Measurements from ENCODE around the gene EFCAB6.

EFCAB6 gene

DNA sequence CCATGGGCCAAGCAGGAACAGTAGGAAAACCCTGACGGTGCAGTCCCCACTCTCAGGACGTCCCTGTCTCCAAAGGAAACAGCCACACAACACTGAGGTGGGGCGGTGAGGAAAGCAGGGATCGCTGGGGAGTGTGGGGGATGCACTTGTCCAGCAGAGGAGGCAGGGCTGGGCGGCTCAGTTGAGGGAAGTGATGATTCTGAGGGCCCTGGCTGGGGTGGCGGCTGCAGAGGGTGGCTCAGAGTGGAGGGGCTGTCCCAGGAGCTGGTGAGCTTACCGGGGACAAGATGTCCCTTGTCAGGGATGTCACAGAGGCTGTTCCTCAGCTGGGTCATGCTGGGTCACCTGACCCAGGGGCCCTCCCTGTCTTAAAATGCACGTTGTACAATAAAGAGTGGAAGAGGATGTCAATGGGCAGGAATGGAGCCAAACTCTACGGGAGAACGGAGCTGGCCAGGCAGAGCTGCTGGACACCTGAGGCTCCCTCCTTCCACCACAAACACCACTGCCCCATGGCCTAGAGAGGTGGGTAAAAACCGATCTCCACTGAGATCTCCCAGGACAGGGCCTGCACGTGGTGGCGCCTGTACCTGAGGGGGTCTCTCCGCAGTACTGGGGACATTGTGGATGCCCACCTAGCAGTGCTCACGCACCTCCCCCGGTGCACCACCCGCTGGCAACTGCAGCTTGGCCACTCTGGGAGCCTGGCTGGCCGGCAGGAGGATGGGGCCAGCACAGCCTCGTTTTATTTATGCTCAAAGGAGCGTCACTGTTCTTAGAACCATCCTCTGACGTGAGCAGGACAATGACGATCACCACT, 9.7 kb upstream of the EFCAB6 start:
- H3K27me3 Mint-ChIP-seq, result peaks cover 53 to 77% of the 10 kb centered on the region in 2 donors
- H3K4me1 Mint-ChIP-seq (ENCODE audit: low read depth in 2 of 2), result no peaks in the 10 kb centered on the region
- H3K4me3 Mint-ChIP-seq, result no peak overlapping the region
- DNase-seq (no peak), ATAC-seq (replicated peaks) (no peak)
- H3K36me3 Mint-ChIP-seq (ENCODE audit: insufficient read depth), result peaks cover 9% of the 10 kb centered on the region
- no peaks in the 10 kb centered on the region for H3K9me3 Mint-ChIP-seq
- no peak overlapping the region for H3K27ac Mint-ChIP-seq

DNA sequence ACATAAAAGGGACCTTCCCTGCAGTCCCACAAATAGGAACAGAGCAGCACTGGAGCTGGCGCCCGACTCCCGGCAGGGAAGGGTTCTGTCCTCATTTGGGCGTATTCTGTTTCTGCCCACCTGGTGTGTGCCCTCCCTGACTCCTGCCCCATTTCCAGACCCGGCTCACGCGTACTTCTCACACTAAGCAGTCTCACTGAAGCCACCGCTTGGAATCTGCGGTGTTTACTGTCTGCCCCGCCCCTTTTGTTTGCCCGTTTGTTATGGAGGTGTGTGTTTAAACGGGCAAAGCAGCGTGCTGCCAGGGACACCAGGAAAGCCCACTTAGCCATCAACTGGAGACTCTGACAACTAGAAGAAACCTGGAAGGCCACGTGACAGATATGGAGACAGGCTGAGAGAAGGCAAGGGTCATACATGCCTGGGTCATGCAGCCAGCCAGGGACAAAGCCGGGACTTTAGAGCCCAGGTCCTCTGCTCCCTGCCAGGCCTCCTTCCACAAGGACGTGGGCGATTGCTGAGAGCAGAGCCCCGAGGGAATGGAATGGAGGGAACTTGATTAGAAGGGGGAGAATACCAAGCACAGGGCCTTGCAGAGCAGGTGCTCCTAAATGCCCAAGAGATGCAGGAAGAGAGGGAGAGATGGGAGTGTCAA, 8.7 kb upstream of the EFCAB6 start:
- DNase-seq (no peak), ATAC-seq (replicated peaks) (no peak)
- no peaks in the 10 kb centered on the region for H3K9me3 Mint-ChIP-seq
- H3K27ac Mint-ChIP-seq, result no peak overlapping the region
- no peak overlapping the region for H3K4me3 Mint-ChIP-seq
- H3K36me3 Mint-ChIP-seq (ENCODE audit: insufficient read depth), result peaks cover 9% of the 10 kb centered on the region
- H3K4me1 Mint-ChIP-seq (ENCODE audit: low read depth in 2 of 2), result no peaks in the 10 kb centered on the region
- peaks cover 50 to 67% of the 10 kb centered on the region in 2 donors for H3K27me3 Mint-ChIP-seq

DNA sequence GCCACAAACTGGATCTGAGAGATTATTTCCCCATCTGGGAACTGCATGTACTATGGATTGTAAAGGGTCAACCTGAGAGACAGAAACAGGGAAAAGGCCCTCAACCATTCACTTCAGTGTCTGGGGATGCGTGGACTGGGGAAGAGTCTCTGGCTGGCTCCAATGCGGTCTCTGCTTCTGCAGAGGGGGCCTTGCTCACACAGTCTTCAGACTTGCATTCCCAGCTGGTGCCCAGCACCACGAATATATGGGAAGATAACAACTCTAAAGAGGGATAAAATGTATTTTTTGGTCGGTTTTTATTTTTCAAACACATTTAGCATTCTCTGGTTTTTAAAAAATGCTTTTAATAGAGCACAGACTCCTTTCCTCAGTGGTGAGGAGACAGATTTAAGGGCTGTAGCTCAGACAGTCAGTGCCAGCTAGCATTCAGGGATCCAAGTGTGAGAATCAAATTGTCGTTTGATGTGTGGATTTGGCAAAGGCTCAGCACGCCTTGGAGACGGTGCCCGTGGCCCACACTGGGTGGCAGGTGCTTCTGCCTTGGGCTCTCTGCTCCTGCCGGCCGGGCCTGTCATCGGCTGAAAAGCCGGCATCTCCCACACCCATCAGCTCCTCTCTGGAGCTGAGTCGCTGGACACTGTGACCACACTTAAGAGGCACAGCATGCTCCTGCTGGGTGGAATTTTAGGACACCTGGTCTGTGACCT, 8.0 kb upstream of the EFCAB6 start:
- Mint-ChIP-seq H3K4me3 (no peak overlapping the region), H3K27me3 (peaks cover 43 to 60% of the 10 kb centered on the region in 2 donors), H3K36me3 (ENCODE audit: insufficient read depth) (peaks cover 9% of the 10 kb centered on the region), H3K27ac (no peak overlapping the region), H3K4me1 (ENCODE audit: low read depth in 2 of 2) (no peaks in the 10 kb centered on the region), H3K9me3 (no peaks in the 10 kb centered on the region)
- DNase-seq (no peak), ATAC-seq (replicated peaks) (no peak)

DNA sequence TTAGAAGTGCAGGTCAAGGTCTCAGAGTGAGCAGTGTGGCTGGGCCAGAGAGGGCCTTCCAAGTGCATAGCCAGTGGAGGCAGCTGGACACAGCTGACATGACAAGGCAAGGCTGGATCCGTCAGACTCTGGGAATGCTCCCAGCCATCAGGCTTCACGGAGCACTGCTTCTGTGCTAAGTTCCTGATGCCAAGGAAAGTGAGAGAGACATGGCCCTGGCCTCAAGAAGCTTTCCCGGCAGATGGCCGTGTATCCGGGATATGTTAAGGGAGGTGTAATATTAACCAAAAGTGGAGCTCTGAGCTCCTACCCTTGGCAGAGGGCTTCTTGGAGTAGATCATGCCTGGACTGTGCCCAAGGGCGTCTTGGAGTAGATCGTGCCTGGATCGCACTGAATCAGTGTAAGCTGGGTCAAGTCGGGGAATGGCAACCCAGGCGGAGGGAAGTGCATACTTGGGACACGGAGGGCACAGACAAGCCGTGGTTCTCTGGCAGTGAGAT, 7.4 kb upstream of the EFCAB6 start:
- no peak for ATAC-seq (replicated peaks)
- Mint-ChIP-seq H3K27me3 (peaks cover 37 to 54% of the 10 kb centered on the region in 2 donors), H3K4me1 (ENCODE audit: low read depth in 2 of 2) (no peaks in the 10 kb centered on the region), H3K36me3 (ENCODE audit: insufficient read depth) (peaks cover 9% of the 10 kb centered on the region), H3K4me3 (no peak overlapping the region), H3K27ac (no peak overlapping the region), H3K9me3 (no peaks in the 10 kb centered on the region)
- DNase-seq, result no peak

DNA sequence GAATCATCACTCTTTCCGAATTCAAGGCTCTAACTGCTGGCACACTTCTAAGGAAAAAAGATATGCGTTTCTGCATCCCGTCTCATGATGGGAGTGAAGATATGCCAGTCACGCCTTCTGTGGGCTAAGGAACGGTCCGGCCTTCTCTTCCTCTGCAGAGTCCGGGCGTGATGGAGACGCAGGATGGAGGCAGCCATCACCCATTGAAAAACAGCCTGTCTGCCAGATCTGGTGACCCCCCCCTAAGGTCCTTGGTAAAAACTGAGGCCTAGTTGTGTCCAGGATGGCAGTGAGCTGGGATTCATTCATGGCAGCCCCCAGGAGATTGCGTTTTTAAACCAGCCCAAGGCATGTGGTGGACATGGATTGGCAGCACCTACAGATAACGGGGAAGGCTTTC, 6.9 kb upstream of the EFCAB6 start:
- no peak overlapping the region for H3K4me3 Mint-ChIP-seq
- no peak overlapping the region for H3K27ac Mint-ChIP-seq
- H3K9me3 Mint-ChIP-seq, result no peaks in the 10 kb centered on the region
- DNase-seq, result no peak
- no peaks in the 10 kb centered on the region for H3K4me1 Mint-ChIP-seq (ENCODE audit: low read depth in 2 of 2)
- ATAC-seq (replicated peaks), result no peak
- peaks cover 32 to 50% of the 10 kb centered on the region in 2 donors for H3K27me3 Mint-ChIP-seq
- H3K36me3 Mint-ChIP-seq (ENCODE audit: insufficient read depth), result peaks cover 9% of the 10 kb centered on the region

DNA sequence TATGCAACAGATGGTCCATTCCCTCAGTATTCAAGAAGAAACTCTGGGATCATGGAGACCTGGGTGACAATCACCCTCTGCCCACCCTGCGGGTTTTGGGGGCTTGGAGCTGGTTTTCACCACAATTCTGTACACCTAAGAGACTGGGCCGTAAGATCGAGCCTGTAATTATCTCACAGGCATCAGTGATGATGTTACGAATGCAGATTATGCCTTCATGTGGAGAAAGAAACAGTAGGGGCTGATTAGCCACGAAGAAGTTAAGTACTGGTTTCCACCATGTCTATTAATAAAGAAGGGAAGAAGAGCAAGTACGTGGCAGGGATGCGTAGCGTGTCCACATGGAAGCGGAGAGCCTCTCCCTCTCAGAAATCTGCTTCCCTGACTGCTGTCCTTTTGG, 5.3 kb upstream of the EFCAB6 start:
- Mint-ChIP-seq H3K27me3 (peaks cover 17 to 34% of the 10 kb centered on the region in 2 donors), H3K27ac (no peak overlapping the region), H3K36me3 (ENCODE audit: insufficient read depth) (peaks cover 12% of the 10 kb centered on the region), H3K4me3 (no peak overlapping the region), H3K4me1 (ENCODE audit: low read depth in 2 of 2) (peaks cover 6 to 8% of the 10 kb centered on the region in 2 donors), H3K9me3 (no peaks in the 10 kb centered on the region)
- ATAC-seq (replicated peaks) (no peak), DNase-seq (no peak)

DNA sequence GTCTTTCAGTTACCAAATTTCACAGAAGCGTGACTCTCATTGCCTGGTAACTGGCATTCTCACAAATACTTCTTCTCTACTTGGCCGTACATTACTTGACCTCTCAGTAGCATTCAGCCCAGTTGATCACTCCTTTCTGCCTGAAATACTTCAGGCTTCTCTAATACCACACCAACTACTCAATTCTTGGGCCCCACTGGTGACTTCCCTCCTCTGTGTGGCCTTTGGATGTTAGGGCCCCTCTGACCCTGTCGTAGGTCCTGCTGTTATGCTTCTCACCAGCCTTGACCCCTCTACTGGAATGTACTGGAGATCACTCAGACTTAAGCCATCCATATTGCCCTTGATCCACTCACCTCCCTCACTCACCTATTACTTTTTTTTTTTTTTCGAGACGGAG, 2.2 kb upstream of the EFCAB6 start:
- H3K9me3 Mint-ChIP-seq, result no peaks in the 10 kb centered on the region

DNA sequence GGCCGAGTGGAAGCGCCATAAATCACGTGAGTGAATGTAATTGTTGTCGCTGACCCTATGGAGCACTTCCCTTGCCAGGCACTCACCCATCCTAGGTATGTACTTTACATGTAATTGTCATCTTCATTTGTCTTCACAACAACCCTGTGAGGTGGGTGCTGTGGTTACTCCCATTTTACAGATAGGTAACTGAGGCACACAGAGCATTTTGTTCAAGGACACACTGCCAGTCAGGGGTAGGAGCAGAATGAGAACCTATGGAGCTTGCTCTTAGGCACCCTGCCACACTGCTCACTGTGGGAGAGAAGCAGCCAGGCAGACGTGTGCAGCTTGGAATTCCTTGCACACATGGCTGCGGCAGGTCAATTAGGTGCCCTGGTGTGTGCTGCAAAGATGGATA, 785 bp upstream of the EFCAB6 start:
- Mint-ChIP-seq H3K36me3 (ENCODE audit: insufficient read depth) (peaks cover 15% of the 10 kb centered on the region), H3K4me3 (peak overlapping the region; percentile 90 to 94), H3K4me1 (ENCODE audit: low read depth in 2 of 2) (peaks cover 14 to 16% of the 10 kb centered on the region in 2 donors), H3K27ac (peak overlapping the region; percentile 89 to 94), H3K9me3 (no peaks in the 10 kb centered on the region), H3K27me3 (no peaks in the 10 kb centered on the region)
- DNase-seq, result no peak
- no peak for ATAC-seq (replicated peaks)

More for the DNA sequence above, 2.2 kb upstream of the EFCAB6 start:
- ATAC-seq (replicated peaks) (no peak), DNase-seq (no peak)
- peaks cover 0 to 3% of the 10 kb centered on the region in 2 donors for H3K27me3 Mint-ChIP-seq
- peak overlapping the region; percentile 7 to 39 for H3K27ac Mint-ChIP-seq
- peaks cover 15% of the 10 kb centered on the region for H3K36me3 Mint-ChIP-seq (ENCODE audit: insufficient read depth)
- peaks cover 14 to 16% of the 10 kb centered on the region in 2 donors for H3K4me1 Mint-ChIP-seq (ENCODE audit: low read depth in 2 of 2)
- H3K4me3 Mint-ChIP-seq, result no peak overlapping the region

DNA sequence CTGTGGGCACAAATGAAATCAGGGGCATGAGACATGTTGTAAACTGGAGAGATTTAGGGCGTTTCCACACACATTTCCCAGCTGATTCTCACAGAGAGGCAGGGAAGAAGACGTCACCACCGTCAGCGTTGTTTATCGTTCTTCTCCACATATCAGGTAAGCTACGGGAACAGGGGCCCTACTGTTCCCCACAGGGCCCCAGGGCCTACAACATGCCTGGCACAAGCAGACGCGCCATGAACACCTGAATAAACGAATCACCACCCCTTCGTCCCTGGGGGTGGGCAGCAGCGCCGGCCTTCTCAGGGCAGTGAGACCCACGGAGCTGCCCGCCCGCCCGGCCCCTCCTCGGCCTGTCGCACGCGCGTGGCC, 342 bp downstream of the EFCAB6 start:
- DNase-seq (peak in 2 of 3 experiments; percentile 4 to 17), ATAC-seq (replicated peaks) (peak; percentile 31)
- Mint-ChIP-seq H3K9me3 (no peaks in the 10 kb centered on the region), H3K4me3 (peak overlapping the region; percentile 90 to 94), H3K4me1 (ENCODE audit: low read depth in 2 of 2) (peaks cover 14 to 16% of the 10 kb centered on the region in 2 donors), H3K27me3 (peaks cover 0 to 10% of the 10 kb centered on the region in 2 donors), H3K36me3 (ENCODE audit: insufficient read depth) (peaks cover 11% of the 10 kb centered on the region), H3K27ac (peak overlapping the region; percentile 89 to 94)

DNA sequence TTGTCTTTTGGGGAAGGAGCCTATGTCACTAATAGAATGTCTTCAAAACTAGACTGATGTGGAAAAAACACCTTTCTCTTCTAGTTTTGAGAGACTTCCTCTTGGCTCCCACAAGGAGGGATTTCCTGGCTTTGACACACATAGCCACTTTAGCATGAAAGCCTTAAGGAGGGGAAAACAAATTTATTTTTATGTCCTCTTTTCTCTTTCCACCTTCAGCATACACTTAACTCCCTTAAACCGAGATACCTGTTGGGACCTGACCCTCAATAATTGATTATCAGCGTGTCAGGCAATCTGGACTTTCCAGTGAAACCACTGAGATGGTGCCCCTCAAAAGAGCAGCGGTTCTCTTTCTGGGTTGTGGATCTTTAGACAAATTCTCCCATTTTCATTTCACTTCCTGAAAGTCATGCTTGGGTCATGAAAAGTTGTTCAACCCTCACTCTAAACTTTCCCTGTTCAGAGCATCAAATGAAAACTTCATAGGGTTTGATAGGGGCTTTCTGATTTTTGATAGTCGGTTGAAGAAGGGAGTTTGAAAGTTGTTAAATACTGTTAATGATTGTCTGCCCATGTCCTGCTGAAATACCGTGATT, 9.1 kb downstream of the EFCAB6 start:
- H3K4me3 Mint-ChIP-seq, result no peak overlapping the region
- no peaks in the 10 kb centered on the region for H3K36me3 Mint-ChIP-seq (ENCODE audit: insufficient read depth)
- ATAC-seq (replicated peaks) (no peak), DNase-seq (no peak)
- H3K9me3 Mint-ChIP-seq, result peaks cover 11 to 14% of the 10 kb centered on the region in 2 donors
- no peaks in the 10 kb centered on the region for H3K4me1 Mint-ChIP-seq (ENCODE audit: low read depth in 2 of 2)
- H3K27ac Mint-ChIP-seq, result no peak overlapping the region
- peaks cover 65 to 83% of the 10 kb centered on the region in 2 donors for H3K27me3 Mint-ChIP-seq

DNA sequence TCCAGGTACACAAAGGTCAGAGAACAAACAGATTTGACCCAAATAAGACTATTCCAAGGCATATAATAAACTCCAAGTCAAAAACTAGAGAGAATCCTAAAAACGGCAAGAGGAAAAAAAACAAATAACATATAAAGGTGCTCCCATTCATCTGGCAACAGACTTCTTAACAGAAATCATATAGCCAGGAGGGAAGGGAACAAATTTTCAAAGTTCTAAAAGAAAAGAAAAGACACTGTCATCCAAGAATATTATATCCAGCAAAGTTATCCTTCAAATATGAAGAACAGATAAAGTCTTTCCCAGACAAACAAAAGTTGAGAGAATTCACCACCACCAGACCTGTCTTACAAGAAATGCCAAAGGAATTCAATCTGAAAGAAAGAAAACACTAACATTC, 11.1 kb downstream of the EFCAB6 start:
- H3K4me3 Mint-ChIP-seq, result no peak overlapping the region
- peaks cover 74 to 83% of the 10 kb centered on the region in 2 donors for H3K27me3 Mint-ChIP-seq
- ATAC-seq (replicated peaks), result no peak
- no peak overlapping the region for H3K27ac Mint-ChIP-seq
- H3K36me3 Mint-ChIP-seq (ENCODE audit: insufficient read depth), result no peaks in the 10 kb centered on the region
- peaks cover 11 to 14% of the 10 kb centered on the region in 2 donors for H3K9me3 Mint-ChIP-seq
- no peaks in the 10 kb centered on the region for H3K4me1 Mint-ChIP-seq (ENCODE audit: low read depth in 2 of 2)
- no peak for DNase-seq

DNA sequence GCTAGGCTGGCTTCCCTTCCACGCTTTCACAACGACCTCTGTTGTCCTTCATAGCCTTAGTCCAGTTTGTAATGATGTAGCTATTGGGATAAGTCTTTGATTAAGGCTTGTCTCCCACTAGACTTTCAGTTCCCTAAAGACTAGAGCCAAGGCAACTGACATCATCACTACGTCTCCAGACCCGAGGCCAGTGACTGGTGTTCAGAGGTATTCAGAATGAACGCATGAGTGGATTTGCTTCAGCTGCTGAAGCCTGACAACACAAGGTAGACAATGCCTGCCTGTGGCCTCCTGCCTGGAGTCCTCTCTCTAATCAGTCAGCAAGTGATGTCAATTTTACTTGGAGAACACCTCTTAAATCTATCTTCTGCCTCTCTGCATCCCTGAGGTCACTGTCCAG, 13.6 kb downstream of the EFCAB6 start:
- Mint-ChIP-seq H3K27ac (no peak overlapping the region), H3K27me3 (peaks cover 67 to 74% of the 10 kb centered on the region in 2 donors), H3K4me3 (no peak overlapping the region), H3K4me1 (ENCODE audit: low read depth in 2 of 2) (no peaks in the 10 kb centered on the region), H3K36me3 (ENCODE audit: insufficient read depth) (no peaks in the 10 kb centered on the region), H3K9me3 (peaks cover 11 to 14% of the 10 kb centered on the region in 2 donors)
- no peak for DNase-seq
- no peak for ATAC-seq (replicated peaks)

DNA sequence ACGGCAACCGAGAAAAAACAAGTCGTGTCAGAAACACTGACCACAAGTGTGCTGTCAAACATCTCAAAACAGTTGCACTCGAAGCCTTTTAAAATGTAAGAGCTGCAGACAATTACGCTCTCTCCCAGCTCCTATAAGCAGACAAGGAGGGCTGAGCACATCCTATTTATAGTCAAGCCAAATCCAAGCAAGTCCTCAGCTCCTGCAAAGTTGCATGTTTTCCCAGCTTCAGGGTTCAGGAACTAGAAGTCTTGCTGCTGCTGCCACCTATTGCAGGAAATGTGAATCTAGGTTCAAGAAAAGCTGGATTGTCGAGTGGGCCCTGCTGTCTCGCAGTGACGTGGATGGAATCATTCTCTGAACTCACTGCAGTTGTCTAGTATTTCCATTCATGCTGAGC, 15.5 kb downstream of the EFCAB6 start:
- peaks cover 11 to 14% of the 10 kb centered on the region in 2 donors for H3K9me3 Mint-ChIP-seq
- no peak for DNase-seq
- no peak overlapping the region for H3K4me3 Mint-ChIP-seq

More for the DNA sequence above, 15.5 kb downstream of the EFCAB6 start:
- Mint-ChIP-seq H3K36me3 (ENCODE audit: insufficient read depth) (no peaks in the 10 kb centered on the region), H3K27me3 (peaks cover 51 to 63% of the 10 kb centered on the region in 2 donors), H3K4me1 (ENCODE audit: low read depth in 2 of 2) (no peaks in the 10 kb centered on the region), H3K27ac (no peak overlapping the region)
- ATAC-seq (replicated peaks), result no peak

Data from effector memory CD8-positive, alpha-beta T cell (primary cell).